ENCODE measurements around the gene GNAT2.

The GNAT2 gene

GRCh38 chr1:109620841-109621286 is 1.4 kb upstream of the GNAT2 start:
- CTCF ChIA-PET: interaction anchor here (0.8 to 1.1 kb wide), 2 partner anchors 19 to 554 kb away, joined by 3 to 4 read pairs; no protein-coding TSS in a partner anchor
- POLR2A ChIA-PET (ENCODE audit: low non-redundant PET): interaction anchor here (0.6 kb wide), 1 partner anchor 137 kb away, joined by 3 read pairs; no protein-coding TSS in a partner anchor
- peak; percentile 90 for DNase-seq (ENCODE audit: low spot score)
- no peak for TF ChIP-seq CTCF (conservative IDR thresholded peaks at IDR 0.05; ENCODE audit: low read depth)
- peak overlapping the region; percentile 88 for H3K27ac ChIP-seq

- H3K27ac ChIP-seq: peak overlapping the region; percentile 88
- ChIA-PET CTCF (interaction anchor here (0.6 to 1.1 kb wide), 3 partner anchors 19 to 554 kb away, joined by 3 to 4 read pairs (median 3); no protein-coding TSS in a partner anchor), POLR2A (ENCODE audit: low non-redundant PET) (interaction anchor here (0.6 kb wide), 1 partner anchor 138 kb away, joined by 3 read pairs; no protein-coding TSS in a partner anchor)
- TF ChIP-seq CTCF (conservative IDR thresholded peaks at IDR 0.05; ENCODE audit: low read depth): no peak
- peak; percentile 81 for DNase-seq (ENCODE audit: low spot score)
Measured at GRCh38 chr1:109620401-109620791, 980 bp upstream of the GNAT2 start.

- POLR2A ChIA-PET (ENCODE audit: low non-redundant PET): no interaction called here
- peak overlapping the region; percentile 88 for H3K27ac ChIP-seq
- DNase-seq (ENCODE audit: low spot score): no peak
- CTCF ChIA-PET: interaction anchor here (0.6 to 0.7 kb wide), 2 partner anchors 37 to 156 kb away, joined by 3 read pairs; partner anchors contain the start of gene GSTM4
- TF ChIP-seq CTCF (conservative IDR thresholded peaks at IDR 0.05; ENCODE audit: low read depth): no peak
Measured at GRCh38 chr1:109618661-109619575, 498 bp downstream of the GNAT2 start.

- peak; percentile 78 for DNase-seq (ENCODE audit: low spot score)
- ChIA-PET POLR2A (ENCODE audit: low non-redundant PET) (no interaction called here), CTCF (interaction anchor here (0.8 to 2.0 kb wide), 2 partner anchors 23 to 72 kb away, joined by 3 to 4 read pairs; no protein-coding TSS in a partner anchor)
- peak overlapping the region; percentile 50; the same call in 1 of the 2 replicates for H3K27ac ChIP-seq
- TF ChIP-seq CTCF (conservative IDR thresholded peaks at IDR 0.05; ENCODE audit: low read depth): no peak
Measured at GRCh38 chr1:109617291-109617801, 2.1 kb downstream of the GNAT2 start.

GRCh38 chr1:109616391-109616790 is 3.0 kb downstream of the GNAT2 start:
- no peak for DNase-seq (ENCODE audit: low spot score)
- TF ChIP-seq CTCF (conservative IDR thresholded peaks at IDR 0.05; ENCODE audit: low read depth): no peak
- H3K27ac ChIP-seq: no peak overlapping the region
- POLR2A ChIA-PET (ENCODE audit: low non-redundant PET): no interaction called here
- CTCF ChIA-PET: interaction anchor here (0.6 to 2.0 kb wide), 2 partner anchors 24 to 84 kb away, joined by 3 to 4 read pairs; no protein-coding TSS in a partner anchor

GRCh38 chr1:109615879-109616278 is 3.5 kb downstream of the GNAT2 start:
- POLR2A ChIA-PET (ENCODE audit: low non-redundant PET): no interaction called here
- H3K27ac ChIP-seq: no peak overlapping the region
- CTCF ChIA-PET: interaction anchor here (2.0 kb wide), 1 partner anchor 24 kb away, joined by 4 read pairs; no protein-coding TSS in a partner anchor
- no peak for DNase-seq (ENCODE audit: low spot score)
- TF ChIP-seq CTCF (conservative IDR thresholded peaks at IDR 0.05; ENCODE audit: low read depth): no peak

All from RWPE1 (cell line).